ENCODE results near the gene ZNF784. TPM values are rescaled to one million over a fixed set of nuclear protein-coding genes. Genes with fewer than 3 reads are reported as not detected.

ZNF784 gene
- total and polyA plus RNA-seq, 4 donors: 0.79 to 6.0 (median 3.8) TPM

DNA sequence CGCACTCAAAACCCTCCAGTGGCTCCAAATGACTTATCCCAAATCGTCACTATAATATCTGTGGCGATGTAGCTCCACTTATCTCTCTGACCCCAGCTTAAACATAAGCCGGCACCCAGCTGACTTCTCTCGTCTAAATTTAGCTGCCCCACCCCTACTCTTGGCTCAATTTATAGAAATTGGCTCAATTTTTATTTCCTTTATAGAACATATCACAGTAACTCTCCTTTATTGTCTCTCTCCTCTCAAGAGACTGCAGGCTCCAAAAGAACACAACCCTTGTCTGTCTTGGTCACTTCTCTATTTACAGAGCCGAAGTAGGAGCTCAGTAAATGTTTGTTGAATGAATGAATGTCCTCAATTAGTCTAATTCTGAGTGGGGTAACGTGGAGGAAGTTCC, 805 bp downstream of the ZNF784 start:
- no peak overlapping the region for H3K9ac ChIP-seq (ENCODE audit: low read depth in 1 of 2, low read length in 2 of 2)
- no peak overlapping the region for H3K4me3 ChIP-seq (ENCODE audit: low read depth in 1 of 3, low read length in 3 of 3)
- no peak overlapping the region for H3K27ac ChIP-seq (ENCODE audit: low read depth in 1 of 2, low read length in 2 of 2)
- H3K4me1 ChIP-seq (ENCODE audit: control insufficient read depth in 4 of 4, insufficient read depth in 4 of 4, low read length in 3 of 4): peaks cover 0 to 12% (median 7%) of the 10 kb centered on the region in 4 donors
- H3K9me3 ChIP-seq (ENCODE audit: control insufficient read depth in 4 of 4, low read length in 3 of 4): no peaks in the 10 kb centered on the region
- WGBS: 74% methylated on average over 7 of the region's 7 CpGs
- H3K27me3 ChIP-seq (ENCODE audit: control insufficient read depth in 4 of 4, insufficient read depth in 4 of 4, low read length in 3 of 4): no peaks in the 10 kb centered on the region
- TF ChIP-seq HNF4G (IDR thresholded peaks at IDR 0.05) (no peak), CTCF (IDR thresholded peaks at IDR 0.05; ENCODE audit: low read depth, low read length, missing input control) (no peak), JUND (IDR thresholded peaks at IDR 0.05) (no peak), TAF1 (conservative IDR thresholded peaks at IDR 0.05) (no peak), ATF3 (IDR thresholded peaks at IDR 0.05) (no peak), FOXA2 (IDR thresholded peaks at IDR 0.05) (no peak), YY1 (IDR thresholded peaks at IDR 0.05) (no peak), EGR1 (IDR thresholded peaks at IDR 0.05; ENCODE audit: low read depth in 2 of 2) (no peak), NR2F2 (IDR thresholded peaks at IDR 0.05) (no peak), RXRA (IDR thresholded peaks at IDR 0.05) (no peak), FOXA1 (IDR thresholded peaks at IDR 0.05) (no peak)
- TF ChIP-seq, protein P1, sequence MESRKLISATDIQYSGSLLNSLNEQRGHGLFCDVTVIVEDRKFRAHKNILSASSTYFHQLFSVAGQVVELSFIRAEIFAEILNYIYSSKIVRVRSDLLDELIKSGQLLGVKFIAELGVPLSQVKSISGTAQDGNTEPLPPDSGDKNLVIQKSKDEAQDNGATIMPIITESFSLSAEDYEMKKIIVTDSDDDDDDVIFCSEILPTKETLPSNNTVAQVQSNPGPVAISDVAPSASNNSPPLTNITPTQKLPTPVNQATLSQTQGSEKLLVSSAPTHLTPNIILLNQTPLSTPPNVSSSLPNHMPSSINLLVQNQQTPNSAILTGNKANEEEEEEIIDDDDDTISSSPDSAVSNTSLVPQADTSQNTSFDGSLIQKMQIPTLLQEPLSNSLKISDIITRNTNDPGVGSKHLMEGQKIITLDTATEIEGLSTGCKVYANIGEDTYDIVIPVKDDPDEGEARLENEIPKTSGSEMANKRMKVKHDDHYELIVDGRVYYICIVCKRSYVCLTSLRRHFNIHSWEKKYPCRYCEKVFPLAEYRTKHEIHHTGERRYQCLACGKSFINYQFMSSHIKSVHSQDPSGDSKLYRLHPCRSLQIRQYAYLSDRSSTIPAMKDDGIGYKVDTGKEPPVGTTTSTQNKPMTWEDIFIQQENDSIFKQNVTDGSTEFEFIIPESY (IDR thresholded peaks at IDR 0.05): no peak
- TF ChIP-seq, protein P2, sequence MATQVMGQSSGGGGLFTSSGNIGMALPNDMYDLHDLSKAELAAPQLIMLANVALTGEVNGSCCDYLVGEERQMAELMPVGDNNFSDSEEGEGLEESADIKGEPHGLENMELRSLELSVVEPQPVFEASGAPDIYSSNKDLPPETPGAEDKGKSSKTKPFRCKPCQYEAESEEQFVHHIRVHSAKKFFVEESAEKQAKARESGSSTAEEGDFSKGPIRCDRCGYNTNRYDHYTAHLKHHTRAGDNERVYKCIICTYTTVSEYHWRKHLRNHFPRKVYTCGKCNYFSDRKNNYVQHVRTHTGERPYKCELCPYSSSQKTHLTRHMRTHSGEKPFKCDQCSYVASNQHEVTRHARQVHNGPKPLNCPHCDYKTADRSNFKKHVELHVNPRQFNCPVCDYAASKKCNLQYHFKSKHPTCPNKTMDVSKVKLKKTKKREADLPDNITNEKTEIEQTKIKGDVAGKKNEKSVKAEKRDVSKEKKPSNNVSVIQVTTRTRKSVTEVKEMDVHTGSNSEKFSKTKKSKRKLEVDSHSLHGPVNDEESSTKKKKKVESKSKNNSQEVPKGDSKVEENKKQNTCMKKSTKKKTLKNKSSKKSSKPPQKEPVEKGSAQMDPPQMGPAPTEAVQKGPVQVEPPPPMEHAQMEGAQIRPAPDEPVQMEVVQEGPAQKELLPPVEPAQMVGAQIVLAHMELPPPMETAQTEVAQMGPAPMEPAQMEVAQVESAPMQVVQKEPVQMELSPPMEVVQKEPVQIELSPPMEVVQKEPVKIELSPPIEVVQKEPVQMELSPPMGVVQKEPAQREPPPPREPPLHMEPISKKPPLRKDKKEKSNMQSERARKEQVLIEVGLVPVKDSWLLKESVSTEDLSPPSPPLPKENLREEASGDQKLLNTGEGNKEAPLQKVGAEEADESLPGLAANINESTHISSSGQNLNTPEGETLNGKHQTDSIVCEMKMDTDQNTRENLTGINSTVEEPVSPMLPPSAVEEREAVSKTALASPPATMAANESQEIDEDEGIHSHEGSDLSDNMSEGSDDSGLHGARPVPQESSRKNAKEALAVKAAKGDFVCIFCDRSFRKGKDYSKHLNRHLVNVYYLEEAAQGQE (IDR thresholded peaks at IDR 0.05): no peak
- TF ChIP-seq, protein P3, sequence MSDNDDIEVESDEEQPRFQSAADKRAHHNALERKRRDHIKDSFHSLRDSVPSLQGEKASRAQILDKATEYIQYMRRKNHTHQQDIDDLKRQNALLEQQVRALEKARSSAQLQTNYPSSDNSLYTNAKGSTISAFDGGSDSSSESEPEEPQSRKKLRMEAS (IDR thresholded peaks at IDR 0.05): no peak
- H3K36me3 ChIP-seq (ENCODE audit: control insufficient read depth in 4 of 4, insufficient read depth in 3 of 4, low read depth in 1 of 4, low read length in 3 of 4): peaks cover 0 to 4% (median 1%) of the 10 kb centered on the region in 4 donors
- DNase-seq (ENCODE audit: low spot score): no peak

DNA sequence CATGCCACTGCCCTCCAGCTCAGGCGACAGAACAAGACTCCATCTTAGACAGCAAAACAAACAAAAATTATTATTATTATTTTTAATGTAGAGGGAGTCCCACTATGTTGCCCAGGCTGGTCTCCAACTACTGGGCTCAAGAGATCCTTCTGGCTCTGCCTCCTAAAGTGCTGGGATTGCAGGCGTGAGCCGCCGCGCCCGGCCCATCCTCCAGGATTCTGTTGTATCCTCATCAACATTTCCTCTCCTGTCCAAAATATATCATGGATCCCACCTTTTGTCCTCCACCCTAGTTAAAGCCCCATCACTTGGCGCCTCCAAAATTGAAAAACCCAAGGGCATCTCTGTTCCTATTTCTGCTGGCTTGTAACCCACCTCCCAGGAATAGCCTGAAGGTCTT, 1.2 kb downstream of the ZNF784 start:
- no peak for DNase-seq (ENCODE audit: low spot score)
- H3K9me3 ChIP-seq (ENCODE audit: control insufficient read depth in 4 of 4, low read length in 3 of 4): no peaks in the 10 kb centered on the region
- TF ChIP-seq TAF1 (conservative IDR thresholded peaks at IDR 0.05) (no peak), EGR1 (IDR thresholded peaks at IDR 0.05; ENCODE audit: low read depth in 2 of 2) (no peak), JUND (IDR thresholded peaks at IDR 0.05) (no peak), HNF4G (IDR thresholded peaks at IDR 0.05) (no peak)
- TF ChIP-seq, protein P3 (IDR thresholded peaks at IDR 0.05): no peak
- no peaks in the 10 kb centered on the region for H3K27me3 ChIP-seq (ENCODE audit: control insufficient read depth in 4 of 4, insufficient read depth in 4 of 4, low read length in 3 of 4)
- H3K27ac ChIP-seq (ENCODE audit: low read depth in 1 of 2, low read length in 2 of 2): no peak overlapping the region
- peaks cover 0 to 12% (median 7%) of the 10 kb centered on the region in 4 donors for H3K4me1 ChIP-seq (ENCODE audit: control insufficient read depth in 4 of 4, insufficient read depth in 4 of 4, low read length in 3 of 4)
- H3K9ac ChIP-seq (ENCODE audit: low read depth in 1 of 2, low read length in 2 of 2): no peak overlapping the region
- no peak overlapping the region for H3K4me3 ChIP-seq (ENCODE audit: low read depth in 1 of 3, low read length in 3 of 3)
- peaks cover 0 to 4% (median 1%) of the 10 kb centered on the region in 4 donors for H3K36me3 ChIP-seq (ENCODE audit: control insufficient read depth in 4 of 4, insufficient read depth in 3 of 4, low read depth in 1 of 4, low read length in 3 of 4)
- WGBS: 97% methylated on average over 7 of the region's 7 CpGs
